Measurements from ENCODE around the gene HSPG2. TPM values are rescaled to one million over a fixed set of nuclear protein-coding genes. Genes with fewer than 3 reads are reported as not detected.

Gene HSPG2
- total RNA-seq, 5 donors from 2014 or later (not counting 1 experiment from before 2014, with no cell fraction given) = 4.4 to 9.3 (median 7.9) TPM

GRCh38 chr1:21874328-21874727 lies 62.8 kb downstream of the HSPG2 start:
- H3K9me3 ChIP-seq = no peaks in the 10 kb centered on the region
- DNase-seq (no peak), ATAC-seq (replicated peaks in 1 of 4) (no peak)
- H3K36me3 ChIP-seq (ENCODE audit: control insufficient read depth in 2 of 2, extremely low read depth in 1 of 2, insufficient read depth in 1 of 2, low read length in 1 of 2) = no peaks in the 10 kb centered on the region
- Mint-ChIP-seq H3K9me3 (no peaks in the 10 kb centered on the region), H3K27me3 (no peaks in the 10 kb centered on the region), H3K4me1 (no peaks in the 10 kb centered on the region), H3K27ac (no peak overlapping the region), H3K4me3 (no peak overlapping the region), H3K36me3 (no peaks in the 10 kb centered on the region)
- H3K27ac ChIP-seq (ENCODE audit: low read length) = no peak overlapping the region
- H3K4me3 ChIP-seq (ENCODE audit: control insufficient read depth in 1 of 2, extremely low read depth in 1 of 2, low read length in 1 of 2) = no peak overlapping the region
- ChIA-PET CTCF (no interaction called here), POLR2A (no interaction called here)
- WGBS (ENCODE audit: insufficient coverage) = 91% methylated on average over 15 of the region's 16 CpGs
- peaks cover 0 to 7% of the 10 kb centered on the region in 2 experiments for H3K27me3 ChIP-seq (replicated peaks in 1 of 2; ENCODE audit: control insufficient read depth in 2 of 2, extremely low read depth in 1 of 2, insufficient read depth in 2 of 2, low read length in 1 of 2)
- no peaks in the 10 kb centered on the region for H3K4me1 ChIP-seq (ENCODE audit: control insufficient read depth in 1 of 2, extremely low read depth in 1 of 2, insufficient read depth in 2 of 2, low read length in 2 of 2)

- Histone ChIP-seq H3K27me3 (replicated peaks in 1 of 2; ENCODE audit: control insufficient read depth in 2 of 2, extremely low read depth in 1 of 2, insufficient read depth in 2 of 2, low read length in 1 of 2) (peaks cover 0 to 7% of the 10 kb centered on the region in 2 experiments), H3K36me3 (ENCODE audit: control insufficient read depth in 2 of 2, extremely low read depth in 1 of 2, insufficient read depth in 1 of 2, low read length in 1 of 2) (no peaks in the 10 kb centered on the region), H3K27ac (ENCODE audit: low read length) (no peak overlapping the region), H3K4me1 (ENCODE audit: control insufficient read depth in 1 of 2, extremely low read depth in 1 of 2, insufficient read depth in 2 of 2, low read length in 2 of 2) (no peaks in the 10 kb centered on the region), H3K9me3 (no peaks in the 10 kb centered on the region), H3K4me3 (ENCODE audit: control insufficient read depth in 1 of 2, extremely low read depth in 1 of 2, low read length in 1 of 2) (no peak overlapping the region)
- H3K36me3 Mint-ChIP-seq = no peaks in the 10 kb centered on the region
- ATAC-seq (replicated peaks in 1 of 4) (no peak), DNase-seq (no peak)
- no peaks in the 10 kb centered on the region for H3K27me3 Mint-ChIP-seq
- ChIA-PET CTCF (no interaction called here), POLR2A (no interaction called here)
- WGBS (ENCODE audit: insufficient coverage) = 100% methylated on average over 1 of the region's 10 CpGs
- H3K9me3 Mint-ChIP-seq = no peaks in the 10 kb centered on the region
- no peaks in the 10 kb centered on the region for H3K4me1 Mint-ChIP-seq
- no peak overlapping the region for H3K4me3 Mint-ChIP-seq
- no peak overlapping the region for H3K27ac Mint-ChIP-seq
These were observed 63.3 kb downstream of the HSPG2 start for GRCh38 chr1:21873761-21874160.

- Mint-ChIP-seq H3K9me3 (no peaks in the 10 kb centered on the region), H3K36me3 (no peaks in the 10 kb centered on the region), H3K4me3 (no peak overlapping the region), H3K27me3 (no peaks in the 10 kb centered on the region), H3K27ac (no peak overlapping the region), H3K4me1 (no peaks in the 10 kb centered on the region)
- ATAC-seq (replicated peaks in 1 of 4) (no peak), DNase-seq (no peak)
- H3K27ac ChIP-seq (ENCODE audit: low read length) = no peak overlapping the region
- POLR2A ChIA-PET = no interaction called here
- no peaks in the 10 kb centered on the region for H3K4me1 ChIP-seq (ENCODE audit: control insufficient read depth in 1 of 2, extremely low read depth in 1 of 2, insufficient read depth in 2 of 2, low read length in 2 of 2)
- no peaks in the 10 kb centered on the region for H3K36me3 ChIP-seq (ENCODE audit: control insufficient read depth in 2 of 2, extremely low read depth in 1 of 2, insufficient read depth in 1 of 2, low read length in 1 of 2)
- no peaks in the 10 kb centered on the region for H3K9me3 ChIP-seq
- CTCF ChIA-PET = no interaction called here
- H3K4me3 ChIP-seq (ENCODE audit: control insufficient read depth in 1 of 2, extremely low read depth in 1 of 2, low read length in 1 of 2) = no peak overlapping the region
- 82% methylated on average over 6 of the region's 8 CpGs for WGBS (ENCODE audit: insufficient coverage)
- H3K27me3 ChIP-seq (replicated peaks in 1 of 2; ENCODE audit: control insufficient read depth in 2 of 2, extremely low read depth in 1 of 2, insufficient read depth in 2 of 2, low read length in 1 of 2) = peaks cover 0 to 7% of the 10 kb centered on the region in 2 experiments
These were observed 63.9 kb downstream of the HSPG2 start for GRCh38 chr1:21873174-21873573.

GRCh38 chr1:21872445-21873079 lies 64.5 kb downstream of the HSPG2 start:
- Histone ChIP-seq H3K36me3 (ENCODE audit: control insufficient read depth in 2 of 2, extremely low read depth in 1 of 2, insufficient read depth in 1 of 2, low read length in 1 of 2) (no peaks in the 10 kb centered on the region), H3K4me1 (ENCODE audit: control insufficient read depth in 1 of 2, extremely low read depth in 1 of 2, insufficient read depth in 2 of 2, low read length in 2 of 2) (no peaks in the 10 kb centered on the region), H3K27ac (ENCODE audit: low read length) (no peak overlapping the region), H3K4me3 (ENCODE audit: control insufficient read depth in 1 of 2, extremely low read depth in 1 of 2, low read length in 1 of 2) (no peak overlapping the region), H3K27me3 (replicated peaks in 1 of 2; ENCODE audit: control insufficient read depth in 2 of 2, extremely low read depth in 1 of 2, insufficient read depth in 2 of 2, low read length in 1 of 2) (peaks cover 0 to 7% of the 10 kb centered on the region in 2 experiments), H3K9me3 (no peaks in the 10 kb centered on the region)
- DNase-seq (no peak), ATAC-seq (replicated peaks in 1 of 4) (no peak)
- ChIA-PET CTCF (no interaction called here), POLR2A (no interaction called here)
- H3K27me3 Mint-ChIP-seq = peaks cover 0 to under 1% of the 10 kb centered on the region in 2 donors
- H3K4me1 Mint-ChIP-seq = no peaks in the 10 kb centered on the region
- H3K36me3 Mint-ChIP-seq = no peaks in the 10 kb centered on the region
- no peak overlapping the region for H3K27ac Mint-ChIP-seq
- no peaks in the 10 kb centered on the region for H3K9me3 Mint-ChIP-seq
- no peak overlapping the region for H3K4me3 Mint-ChIP-seq
- 87% methylated on average over 16 of the region's 17 CpGs for WGBS (ENCODE audit: insufficient coverage)

- ChIA-PET POLR2A (no interaction called here), CTCF (no interaction called here)
- Histone ChIP-seq H3K9me3 (no peaks in the 10 kb centered on the region), H3K4me1 (ENCODE audit: control insufficient read depth in 1 of 2, extremely low read depth in 1 of 2, insufficient read depth in 2 of 2, low read length in 2 of 2) (no peaks in the 10 kb centered on the region), H3K4me3 (ENCODE audit: control insufficient read depth in 1 of 2, extremely low read depth in 1 of 2, low read length in 1 of 2) (no peak overlapping the region), H3K27me3 (replicated peaks in 1 of 2; ENCODE audit: control insufficient read depth in 2 of 2, extremely low read depth in 1 of 2, insufficient read depth in 2 of 2, low read length in 1 of 2) (peaks cover 0 to 7% of the 10 kb centered on the region in 2 experiments), H3K36me3 (ENCODE audit: control insufficient read depth in 2 of 2, extremely low read depth in 1 of 2, insufficient read depth in 1 of 2, low read length in 1 of 2) (no peaks in the 10 kb centered on the region), H3K27ac (ENCODE audit: low read length) (no peak overlapping the region)
- peaks cover 0 to 1% of the 10 kb centered on the region in 2 donors for H3K27me3 Mint-ChIP-seq
- no peaks in the 10 kb centered on the region for H3K36me3 Mint-ChIP-seq
- no peaks in the 10 kb centered on the region for H3K4me1 Mint-ChIP-seq
- H3K4me3 Mint-ChIP-seq = no peak overlapping the region
- H3K27ac Mint-ChIP-seq = no peak overlapping the region
- 49% methylated on average over 12 of the region's 13 CpGs for WGBS (ENCODE audit: insufficient coverage)
- H3K9me3 Mint-ChIP-seq = no peaks in the 10 kb centered on the region
- DNase-seq = no peak
- no peak for ATAC-seq (replicated peaks in 1 of 4)
These were observed 65.2 kb downstream of the HSPG2 start for GRCh38 chr1:21871943-21872342.

- DNase-seq (no peak), ATAC-seq (replicated peaks in 1 of 4) (no peak)
- H3K4me1 Mint-ChIP-seq = no peaks in the 10 kb centered on the region
- Histone ChIP-seq H3K27ac (ENCODE audit: low read length) (no peak overlapping the region), H3K27me3 (replicated peaks in 1 of 2; ENCODE audit: control insufficient read depth in 2 of 2, extremely low read depth in 1 of 2, insufficient read depth in 2 of 2, low read length in 1 of 2) (peaks cover 0 to 7% of the 10 kb centered on the region in 2 experiments), H3K36me3 (ENCODE audit: control insufficient read depth in 2 of 2, extremely low read depth in 1 of 2, insufficient read depth in 1 of 2, low read length in 1 of 2) (no peaks in the 10 kb centered on the region), H3K4me3 (ENCODE audit: control insufficient read depth in 1 of 2, extremely low read depth in 1 of 2, low read length in 1 of 2) (no peak overlapping the region), H3K9me3 (no peaks in the 10 kb centered on the region), H3K4me1 (ENCODE audit: control insufficient read depth in 1 of 2, extremely low read depth in 1 of 2, insufficient read depth in 2 of 2, low read length in 2 of 2) (no peaks in the 10 kb centered on the region)
- peaks cover 0 to 1% of the 10 kb centered on the region in 2 donors for H3K27me3 Mint-ChIP-seq
- WGBS (ENCODE audit: insufficient coverage) = 85% methylated on average over 9 of the region's 15 CpGs
- ChIA-PET POLR2A (no interaction called here), CTCF (no interaction called here)
- H3K36me3 Mint-ChIP-seq = no peaks in the 10 kb centered on the region
- H3K27ac Mint-ChIP-seq = no peak overlapping the region
- H3K4me3 Mint-ChIP-seq = no peak overlapping the region
- no peaks in the 10 kb centered on the region for H3K9me3 Mint-ChIP-seq
These were observed 66.5 kb downstream of the HSPG2 start for GRCh38 chr1:21870611-21871010.

GRCh38 chr1:21869620-21870121 lies 67.4 kb downstream of the HSPG2 start:
- ChIA-PET CTCF (no interaction called here), POLR2A (no interaction called here)
- Histone ChIP-seq H3K36me3 (ENCODE audit: control insufficient read depth in 2 of 2, extremely low read depth in 1 of 2, insufficient read depth in 1 of 2, low read length in 1 of 2) (no peaks in the 10 kb centered on the region), H3K9me3 (no peaks in the 10 kb centered on the region), H3K27ac (ENCODE audit: low read length) (no peak overlapping the region), H3K4me1 (ENCODE audit: control insufficient read depth in 1 of 2, extremely low read depth in 1 of 2, insufficient read depth in 2 of 2, low read length in 2 of 2) (no peaks in the 10 kb centered on the region), H3K4me3 (ENCODE audit: control insufficient read depth in 1 of 2, extremely low read depth in 1 of 2, low read length in 1 of 2) (no peak overlapping the region), H3K27me3 (replicated peaks in 1 of 2; ENCODE audit: control insufficient read depth in 2 of 2, extremely low read depth in 1 of 2, insufficient read depth in 2 of 2, low read length in 1 of 2) (peaks cover 0 to 5% of the 10 kb centered on the region in 2 experiments)
- Mint-ChIP-seq H3K4me1 (no peaks in the 10 kb centered on the region), H3K9me3 (no peaks in the 10 kb centered on the region), H3K36me3 (no peaks in the 10 kb centered on the region), H3K27me3 (peaks cover 0 to 1% of the 10 kb centered on the region in 2 donors), H3K4me3 (no peak overlapping the region), H3K27ac (no peak overlapping the region)
- WGBS (ENCODE audit: insufficient coverage) = 84% methylated on average over 12 of the region's 13 CpGs
- DNase-seq (no peak), ATAC-seq (replicated peaks in 1 of 4) (no peak)

Data from T-cell (primary cell).